Subcutaneous abdominal adipose tissue (tissue), 5 donors: ENCODE measurements around the gene MAPK4.
"Not testable (repeated sequence)": the region's sequence is repeated elsewhere in the genome, so short reads cannot be mapped to it uniquely, and the experiment has no call there.

ENCODE experiments used
- H3K27ac ChIP-seq: one replicate; pipeline ENCODE4 v1.7.0; 2013; ENCODE audit warnings: low read depth, mild to moderate bottlenecking, inconsistent platforms, low read length, moderate library complexity
- H3K27me3 ChIP-seq, 5 donors: one replicate each; pipeline ENCODE4 v1.7.0; 2013; ENCODE audit warnings: low read length in 5 of 5, inconsistent platforms in 1 of 5; ENCODE audit not compliant: control insufficient read depth in 5 of 5, insufficient read depth in 4 of 5
- H3K36me3 ChIP-seq, 5 donors: one replicate each; pipeline ENCODE4 v1.7.0; 2013; ENCODE audit warnings: low read length in 5 of 5; ENCODE audit not compliant: control insufficient read depth in 5 of 5, insufficient read depth in 5 of 5
- H3K4me1 ChIP-seq, 5 donors: one replicate each; pipeline ENCODE4 v1.7.0; 2013; ENCODE audit warnings: low read length in 5 of 5, mild to moderate bottlenecking in 3 of 5, moderate library complexity in 1 of 5; ENCODE audit not compliant: control insufficient read depth in 5 of 5, insufficient read depth in 5 of 5
- H3K4me3 ChIP-seq, 5 donors: one replicate each; pipeline ENCODE4 v1.7.0; 2013; ENCODE audit warnings: low read length in 5 of 5, low read depth in 1 of 5
- H3K9ac ChIP-seq, 5 donors: one replicate each; pipeline ENCODE4 v1.7.0; 2013; ENCODE audit warnings: low read length in 5 of 5, mild to moderate bottlenecking in 4 of 5, moderate library complexity in 3 of 5
- H3K9me3 ChIP-seq, 5 donors: one replicate each; pipeline ENCODE4 v1.7.0; 2013; ENCODE audit warnings: low read length in 5 of 5; ENCODE audit not compliant: control insufficient read depth in 5 of 5
- donor health status: healthy.
- donor health status: healthy.
- donor health status: healthy.
- donor health status: healthy.
- donor health status: healthy.

MAPK4 gene

GRCh38 chr18:50751490-50751889 is 191.6 kb downstream of the MAPK4 start:
- Histone ChIP-seq H3K4me3 (no peak overlapping the region), H3K9ac (no peak overlapping the region), H3K27me3 (peaks cover 0 to 19% (median 10%) of the 10 kb centered on the region in 5 donors)

GRCh38 chr18:50751947-50752346 is 192.1 kb downstream of the MAPK4 start:
- H3K36me3 ChIP-seq, result no peaks in the 10 kb centered on the region
- no peak overlapping the region for H3K9ac ChIP-seq
- H3K4me1 ChIP-seq, result no peaks in the 10 kb centered on the region
- H3K9me3 ChIP-seq, result peaks cover 0 to 15% (median 0%) of the 10 kb centered on the region in 5 donors
- no peak overlapping the region for H3K27ac ChIP-seq
- no peak overlapping the region for H3K4me3 ChIP-seq
- peaks cover 0 to 19% (median 10%) of the 10 kb centered on the region in 5 donors for H3K27me3 ChIP-seq

More at GRCh38 chr18:50751490-50751889, 191.6 kb downstream of the MAPK4 start:
- Histone ChIP-seq H3K27ac (no peak overlapping the region), H3K4me1 (no peaks in the 10 kb centered on the region), H3K36me3 (no peaks in the 10 kb centered on the region), H3K9me3 (peaks cover 0 to 15% (median 0%) of the 10 kb centered on the region in 5 donors)

DNA sequence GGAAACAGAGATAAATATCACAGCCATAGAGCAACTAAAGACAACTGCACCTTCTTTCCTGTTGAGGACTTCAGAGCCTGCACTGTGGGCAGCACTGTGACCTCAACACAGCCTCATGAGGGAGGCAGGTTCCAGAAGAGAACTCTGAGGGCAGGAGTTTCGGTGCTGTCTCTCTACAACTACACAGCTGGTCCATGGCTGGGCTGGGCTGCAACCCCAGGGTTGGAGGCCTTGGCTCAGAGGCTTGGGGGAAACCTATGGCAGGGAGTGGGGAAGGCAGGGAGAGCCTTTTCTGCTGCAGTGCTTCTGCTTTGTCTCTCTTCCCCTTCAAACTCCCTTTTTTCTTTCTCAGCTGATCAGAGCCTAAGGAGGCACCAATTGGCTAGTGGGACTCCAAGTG is 193.4 kb downstream of the MAPK4 start:
- Histone ChIP-seq H3K9ac (no peak overlapping the region), H3K27me3 (peaks cover 0 to 22% (median 11%) of the 10 kb centered on the region in 5 donors), H3K4me1 (no peaks in the 10 kb centered on the region), H3K9me3 (peaks cover 0 to 10% (median 0%) of the 10 kb centered on the region in 5 donors), H3K4me3 (no peak overlapping the region), H3K27ac (no peak overlapping the region), H3K36me3 (no peaks in the 10 kb centered on the region)

DNA sequence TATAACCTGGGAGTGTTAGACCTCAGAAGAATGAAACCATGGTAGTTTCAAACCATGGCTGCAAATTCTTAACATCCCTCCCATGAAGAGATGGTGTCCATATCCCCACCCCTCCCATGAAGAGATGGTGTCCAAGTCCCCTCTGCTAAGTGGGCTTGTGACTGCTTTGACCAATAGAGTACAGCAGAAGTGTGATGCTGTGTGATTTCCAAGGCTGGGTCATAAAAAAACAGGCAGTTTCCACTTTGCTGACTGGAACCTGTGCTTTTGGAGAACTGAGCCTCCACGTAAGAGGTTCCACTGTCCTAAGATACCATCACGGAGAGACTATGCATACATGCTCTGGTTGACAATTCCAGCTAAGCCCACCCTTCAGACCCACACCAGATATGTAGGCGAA is 194.4 kb downstream of the MAPK4 start:
- Histone ChIP-seq H3K4me1 (no peaks in the 10 kb centered on the region), H3K9me3 (peaks cover 0 to 7% (median 0%) of the 10 kb centered on the region in 5 donors), H3K4me3 (no peak overlapping the region), H3K36me3 (no peaks in the 10 kb centered on the region), H3K27me3 (peaks cover 0 to 22% (median 9%) of the 10 kb centered on the region in 5 donors), H3K9ac (no peak overlapping the region), H3K27ac (no peak overlapping the region)

DNA sequence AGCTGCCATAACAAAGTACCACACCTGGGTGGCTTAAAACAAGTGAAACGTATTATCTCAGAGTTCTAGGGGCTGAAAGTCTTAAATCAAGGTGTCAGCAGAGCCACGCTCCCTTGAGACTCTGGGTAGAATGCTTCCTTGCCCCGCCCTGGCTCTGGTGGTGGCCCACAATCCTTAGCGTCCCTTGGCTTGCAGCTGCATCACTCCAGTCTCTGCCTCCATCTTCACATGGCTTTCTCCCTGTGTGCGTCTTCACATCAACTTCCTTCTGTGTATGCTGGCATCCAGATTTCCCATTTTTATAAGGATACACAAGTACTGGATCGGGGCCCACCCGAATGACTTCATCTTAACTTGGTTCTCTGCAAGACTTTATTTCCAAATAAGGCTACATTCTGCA is 197.5 kb downstream of the MAPK4 start:
- no peak overlapping the region for H3K9ac ChIP-seq
- no peaks in the 10 kb centered on the region for H3K4me1 ChIP-seq
- H3K27ac ChIP-seq, result no peak overlapping the region
- H3K9me3 ChIP-seq, result peaks cover 0 to 7% (median 0%) of the 10 kb centered on the region in 5 donors
- H3K27me3 ChIP-seq, result peaks cover 0 to 6% (median 5%) of the 10 kb centered on the region in 5 donors
- no peak overlapping the region for H3K4me3 ChIP-seq
- no peaks in the 10 kb centered on the region for H3K36me3 ChIP-seq

- H3K36me3 ChIP-seq, result no peaks in the 10 kb centered on the region
- H3K9ac ChIP-seq, result no peak overlapping the region
- H3K27ac ChIP-seq, result no peak overlapping the region
- H3K4me3 ChIP-seq, result no peak overlapping the region
- H3K9me3 ChIP-seq, result peaks cover 9 to 34% (median 20%) of the 10 kb centered on the region in 5 donors
- H3K4me1 ChIP-seq, result no peaks in the 10 kb centered on the region
- no peaks in the 10 kb centered on the region for H3K27me3 ChIP-seq
Observed at GRCh38 chr18:50769463-50769862, 209.6 kb downstream of the MAPK4 start.

GRCh38 chr18:50775207-50775606 is 215.3 kb downstream of the MAPK4 start:
- H3K27ac ChIP-seq, result no peak overlapping the region
- no peaks in the 10 kb centered on the region for H3K36me3 ChIP-seq
- no peak overlapping the region for H3K9ac ChIP-seq
- H3K9me3 ChIP-seq, result peaks cover 0 to 2% (median 0%) of the 10 kb centered on the region in 5 donors
- H3K4me1 ChIP-seq, result no peaks in the 10 kb centered on the region
- H3K27me3 ChIP-seq, result peaks cover 0 to 7% (median 0%) of the 10 kb centered on the region in 5 donors
- no peak overlapping the region for H3K4me3 ChIP-seq

DNA sequence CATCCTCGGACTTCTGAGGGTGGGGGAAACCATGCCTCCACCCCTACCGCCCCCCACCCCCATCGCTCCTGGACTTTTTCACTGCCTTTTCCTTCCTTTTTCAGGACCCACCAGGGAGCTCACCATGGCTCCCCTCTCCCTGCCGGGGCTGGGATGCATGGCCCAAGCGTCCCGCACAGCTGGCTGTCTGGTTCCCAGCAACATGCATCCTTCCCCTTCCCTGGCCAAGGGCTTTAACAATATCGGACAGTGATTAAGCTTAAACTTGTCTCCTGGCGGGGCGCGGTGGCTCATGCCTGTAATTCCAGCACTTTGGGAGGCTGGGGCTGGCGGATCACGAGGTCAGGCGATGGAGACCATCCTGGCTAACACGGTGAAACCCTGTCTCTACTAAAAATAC is 215.8 kb downstream of the MAPK4 start:
- no peak overlapping the region for H3K9ac ChIP-seq
- H3K36me3 ChIP-seq, result no peaks in the 10 kb centered on the region
- H3K27me3 ChIP-seq, result peaks cover 0 to 7% (median 0%) of the 10 kb centered on the region in 5 donors
- no peaks in the 10 kb centered on the region for H3K4me1 ChIP-seq
- no peak overlapping the region for H3K4me3 ChIP-seq
- H3K9me3 ChIP-seq, result no peaks in the 10 kb centered on the region
- no peak overlapping the region for H3K27ac ChIP-seq

GRCh38 chr18:50776383-50776782 is 216.5 kb downstream of the MAPK4 start:
- H3K36me3 ChIP-seq, result no peaks in the 10 kb centered on the region
- H3K9me3 ChIP-seq, result no peaks in the 10 kb centered on the region
- H3K4me3 ChIP-seq, result no peak overlapping the region

GRCh38 chr18:50779021-50779420 is 219.1 kb downstream of the MAPK4 start:
- H3K4me3 ChIP-seq, H3K36me3 ChIP-seq, H3K27me3 ChIP-seq, H3K9me3 ChIP-seq, H3K9ac ChIP-seq, H3K4me1 ChIP-seq, H3K27ac ChIP-seq: not testable (repeated sequence)

More at GRCh38 chr18:50776383-50776782, 216.5 kb downstream of the MAPK4 start:
- H3K27me3 ChIP-seq, result peaks cover 0 to 7% (median 0%) of the 10 kb centered on the region in 5 donors
- H3K27ac ChIP-seq, result no peak overlapping the region
- no peaks in the 10 kb centered on the region for H3K4me1 ChIP-seq
- no peak overlapping the region for H3K9ac ChIP-seq
